HCT116 (cell line): ENCODE results near the gene RGS9BP. TPM values are rescaled to one million over a fixed set of nuclear protein-coding genes. Genes with fewer than 3 reads are reported as not detected.

ENCODE experiments used
- ATAC-seq: fragments of 200-7000 bp; cut with Tn5 transposase; 2 replicates; pipeline ENCODE4 v1.9.1; 2020; ENCODE audit warnings: mild to moderate bottlenecking, moderate library complexity
- BruUV-seq: library from RNA; stranded (reverse); fragments of 400-500 nt; replicated peaks from 2 replicates; lab custom pipeline; 2021; lab: Mats Ljungman, UMichigan
- CTCF ChIA-PET: fragments of 300-600 bp; sonication (Branson Sonifier 250); formaldehyde crosslinking; loops from one replicate; lab custom pipeline; 2021; ENCODE audit warnings: antibody characterized with exemption; lab: Charles Lee
- POLR2A ChIA-PET: fragments of 300-600, 350-600 bp; sonication (Branson Sonifier 250); formaldehyde crosslinking; loops from one replicate; lab custom pipeline; 2021; ENCODE audit warnings: antibody characterized with exemption; lab: Charles Lee
- RAD21 ChIA-PET, 2 experiments: fragments of 300-600 bp; sonication (Branson Sonifier 250); formaldehyde crosslinking; loops; one replicate each; lab custom pipeline; 2023; ENCODE audit warnings: low total read pairs in 2 of 2; ENCODE audit not compliant: uncharacterized antibody in 2 of 2, unreplicated experiment in 2 of 2, low non-redundant PET in 1 of 2; lab: Charles Lee
- DNase-seq: peaks from one replicate; pipeline ENCODE4 v3.0.0-alpha.2; 2010; ENCODE audit warnings: low read depth, low spot score
- H2AFZ ChIP-seq: fragments of 200-600 bp; shearing (Covaris generic), sonication (generic); 2 replicates; pipeline ENCODE4 v1.6.1; 2017; ENCODE audit warnings: low read depth, mixed run types, mixed read lengths, antibody characterized with exemption, low read length; ENCODE audit not compliant: poor library complexity, severe bottlenecking
- H3K27ac ChIP-seq: 2 replicates; pipeline ENCODE4 v1.5.1; 2012; ENCODE audit warnings: low read depth, low read length
- H3K27me3 ChIP-seq: fragments of 200-600 bp; sonication (generic); 2 replicates; pipeline ENCODE4 v1.6.1; 2016; ENCODE audit warnings: mixed run types, low read length, mixed read lengths; ENCODE audit not compliant: insufficient read depth
- H3K36me3 ChIP-seq, 2 experiments: fragments of 200-500 bp in 1 of 2; fragments of 200-600 bp in 1 of 2; sonication (Bioruptor generic) in 1 of 2; sonication (generic) in 1 of 2; 2 replicates each; pipeline versions ENCODE4 v1.5.1 to v1.6.1; 2014 to 2016; ENCODE audit warnings: low read length in 2 of 2, inconsistent platforms in 1 of 2, mixed read lengths in 1 of 2, mixed run types in 1 of 2; ENCODE audit not compliant: insufficient read depth in 2 of 2, control insufficient read depth in 1 of 2
- H3K4me1 ChIP-seq, 2 experiments: fragments of 200-600 bp in 1 of 2; sonication (generic) in 1 of 2; 2 replicates each; pipeline versions ENCODE4 v1.5.1 to v1.6.1; 2012 to 2017; ENCODE audit warnings: low read length in 2 of 2, inconsistent platforms in 1 of 2, mild to moderate bottlenecking in 1 of 2, mixed read lengths in 1 of 2, mixed run types in 1 of 2, moderate library complexity in 1 of 2; ENCODE audit not compliant: insufficient read depth in 2 of 2, control insufficient read depth in 1 of 2
- H3K4me2 ChIP-seq: fragments of 200-600 bp; sonication (generic); 2 replicates; pipeline ENCODE4 v1.6.1; 2017; ENCODE audit warnings: mixed run types, low read length, mixed read lengths
- H3K4me3 ChIP-seq, 2 experiments: fragments of 200-600 bp in 1 of 2; sonication (generic) in 1 of 2; replicated peaks in 1 of 2; 2 replicates each; pipeline ENCODE4 v1.5.1; 2011 to 2016; ENCODE audit warnings: low read length in 2 of 2, control low read depth in 1 of 2, low read depth in 1 of 2, mild to moderate bottlenecking in 1 of 2, mixed read lengths in 1 of 2, mixed run types in 1 of 2
- H3K79me2 ChIP-seq: fragments of 200-600 bp; sonication (generic); 2 replicates; pipeline ENCODE4 v1.6.1; 2017; ENCODE audit warnings: mild to moderate bottlenecking, mixed run types, low read length, moderate library complexity, mixed read lengths; ENCODE audit not compliant: insufficient read depth
- H3K9ac ChIP-seq: fragments of 200-600 bp; sonication (generic); 2 replicates; pipeline ENCODE4 v1.6.1; 2016; ENCODE audit warnings: low read length, mixed read lengths
- H3K9me2 ChIP-seq: fragments of 200-600 bp; sonication (generic), shearing (Covaris generic); 2 replicates; pipeline ENCODE4 v1.6.1; 2017; ENCODE audit warnings: mixed run types, mild to moderate bottlenecking, moderate library complexity; ENCODE audit not compliant: insufficient read depth
- H3K9me3 ChIP-seq, 2 experiments: fragments of 200-500 bp in 1 of 2; fragments of 200-600 bp in 1 of 2; sonication (Bioruptor generic) in 1 of 2; sonication (generic) in 1 of 2; 2 replicates each; pipeline ENCODE4 v1.6.1; 2014 to 2017; ENCODE audit warnings: low read length in 2 of 2, mixed read lengths in 2 of 2, inconsistent platforms in 1 of 2, low read depth in 1 of 2, mild to moderate bottlenecking in 1 of 2, mixed run types in 1 of 2, moderate library complexity in 1 of 2; ENCODE audit not compliant: control insufficient read depth in 1 of 2, insufficient read depth in 1 of 2
- H4K20me1 ChIP-seq: fragments of 200-600 bp; sonication (generic), shearing (Covaris generic); 2 replicates; pipeline ENCODE4 v1.6.1; 2017; ENCODE audit warnings: mixed run types, mild to moderate bottlenecking, moderate library complexity; ENCODE audit not compliant: insufficient read depth
- EGR1 ChIP-seq: IDR thresholded peaks from 2 replicates; pipeline ENCODE4 v1.6.1; 2012; ENCODE audit warnings: low read depth
- EZH2 ChIP-seq: fragments of 200-600 bp; sonication (generic); IDR thresholded peaks from 2 replicates; pipeline ENCODE4 v1.6.1; 2017; ENCODE audit warnings: antibody characterized with exemption, mixed run types
- EZH2phosphoT487 ChIP-seq: fragments of 200-600 bp; IDR thresholded peaks from 2 replicates; pipeline ENCODE4 v1.6.1; 2018; ENCODE audit warnings: antibody characterized with exemption, borderline replicate concordance
- FOSL1 ChIP-seq: IDR thresholded peaks from 2 replicates; pipeline ENCODE4 v1.6.1; 2012; ENCODE audit warnings: low read depth
- MAX ChIP-seq: IDR thresholded peaks from 2 replicates; pipeline ENCODE4 v1.6.1; 2012
- POLR2A ChIP-seq: IDR thresholded peaks from 2 replicates; pipeline ENCODE4 v1.7.0; 2011; ENCODE audit warnings: borderline replicate concordance; ENCODE audit not compliant: insufficient read depth, insufficient read length; ENCODE audit errors: extremely low read depth
- POLR2AphosphoS5 ChIP-seq: IDR thresholded peaks from 2 replicates; pipeline ENCODE4 v1.6.1; 2011; ENCODE audit warnings: mild to moderate bottlenecking, low read depth, low read length, moderate library complexity
- REST ChIP-seq: IDR thresholded peaks from 2 replicates; pipeline ENCODE4 v1.6.1; 2012; ENCODE audit warnings: low read depth
- SIN3A ChIP-seq: IDR thresholded peaks from 2 replicates; pipeline ENCODE4 v1.6.1; 2012; ENCODE audit warnings: low read depth
- ZFX ChIP-seq: fragments of 450-650 bp; IDR thresholded peaks from 2 replicates; pipeline ENCODE4 v1.6.1; 2017
- ZNF274 ChIP-seq: fragments of 200-500 bp; sonication (Bioruptor generic); IDR thresholded peaks from 2 replicates; pipeline ENCODE4 v1.6.1; 2014; ENCODE audit warnings: mild to moderate bottlenecking, low read depth, low read length, inconsistent platforms
- intact Hi-C: fragments of 100-400 bp; cut with micrococcal nuclease; formaldehyde crosslinking; loops from 2 replicates; pipeline ENCODE4 v1.10.0; 2022
- total RNA-seq: library from RNA; stranded (reverse); gene quantifications from one replicate; pipeline ENCODE4 v1.2.1, GENCODE V29; 2021; ENCODE audit not compliant: unreplicated experiment

The RGS9BP gene
- total RNA-seq, 1 experiment from 2014 or later: 0.54 TPM

DNA sequence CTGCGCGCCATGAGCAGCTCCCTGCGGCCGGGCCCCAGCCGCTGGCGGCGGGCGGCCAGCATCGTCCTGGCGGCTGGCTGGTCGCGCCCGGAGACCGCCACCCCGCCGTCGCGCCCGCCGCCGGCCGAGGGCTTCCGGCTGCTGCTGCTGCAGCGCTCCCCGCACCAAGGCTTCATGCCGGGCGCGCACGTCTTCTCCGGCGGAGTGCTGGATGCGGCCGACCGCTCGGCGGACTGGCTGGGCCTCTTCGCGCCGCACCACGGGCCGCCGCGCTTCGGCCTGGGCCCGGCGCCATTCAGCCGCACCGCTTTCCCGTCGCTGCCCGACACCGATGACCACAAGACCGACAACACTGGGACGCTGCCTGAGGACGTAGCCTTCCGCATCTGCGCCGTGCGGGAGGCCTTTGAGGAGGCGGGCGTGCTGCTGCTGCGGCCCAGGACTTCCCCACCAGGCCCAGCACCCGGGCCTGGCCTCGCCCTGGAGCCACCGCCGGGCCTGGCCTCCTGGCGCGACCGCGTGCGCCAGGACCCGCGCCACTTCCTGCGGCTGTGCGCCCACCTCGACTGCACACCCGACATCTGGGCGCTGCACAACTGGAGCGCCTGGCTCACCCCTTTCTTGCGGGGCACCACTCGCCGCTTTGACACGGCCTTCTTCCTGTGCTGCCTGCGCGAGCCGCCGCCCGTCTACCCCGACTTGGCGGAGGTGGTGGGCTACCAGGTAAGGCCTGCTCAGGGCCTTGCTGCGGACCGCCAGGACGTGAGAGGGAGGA lies 16.5 kb downstream of the RGS9BP start:
- CTCF ChIA-PET: interaction anchor here (1.2 kb wide), 1 partner anchor 427 kb away, joined by 3 read pairs; no protein-coding TSS in a partner anchor

DNA sequence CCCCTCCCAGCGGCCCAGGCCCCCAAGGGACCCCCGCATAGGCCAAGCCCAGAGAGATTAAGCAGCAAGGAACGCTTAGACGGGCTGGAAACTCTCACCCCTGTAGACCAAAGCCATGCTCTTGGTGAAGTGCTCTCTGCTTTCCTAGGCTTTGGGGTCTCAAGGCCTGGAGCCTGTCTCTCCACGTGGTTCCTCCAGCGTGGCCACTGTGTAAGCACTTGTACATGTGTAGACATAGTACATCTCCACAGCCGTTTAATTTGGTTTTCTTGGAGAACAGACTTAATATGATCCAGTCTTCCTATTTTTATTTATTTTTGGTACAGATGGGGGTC lies 17.0 kb downstream of the RGS9BP start:
- Histone ChIP-seq H2AFZ (no peak overlapping the region), H3K79me2 (peaks cover 58% of the 10 kb centered on the region), H3K4me3 (peak overlapping the region; percentile 69 to 79)
- intact Hi-C loops: loop anchor here (5.0 kb wide), 1 partner anchor 425 kb away; no protein-coding TSS in a partner anchor
- ATAC-seq: peak; percentile 6; the same call in 1 of the 2 replicates
- no peak for TF ChIP-seq REST
- TF ChIP-seq SIN3A: no peak
- no peak for TF ChIP-seq POLR2A
- TF ChIP-seq ZNF274: no peak
- TF ChIP-seq EZH2: no peak
- TF ChIP-seq FOSL1: no peak
- no peak for TF ChIP-seq EGR1
- TF ChIP-seq POLR2AphosphoS5: no peak
- TF ChIP-seq, all 23 proteins: peak for 0
- peak overlapping the region; percentile 92 for H3K9ac ChIP-seq
- H3K27me3 ChIP-seq: no peaks in the 10 kb centered on the region
- DNase-seq: no peak
- H3K36me3 ChIP-seq: peaks cover 4 to 22% of the 10 kb centered on the region in 2 experiments; a peak in 2 of 4 replicates
- peak overlapping the region; percentile 88 for H3K4me2 ChIP-seq
- ChIA-PET POLR2A (no interaction called here), CTCF (no interaction called here), RAD21 (no interaction called here)
- H3K9me2 ChIP-seq: no peaks in the 10 kb centered on the region
- peak overlapping the region; percentile 97 for H3K27ac ChIP-seq
- BruUV-seq: no TSS peak
- H4K20me1 ChIP-seq: no peaks in the 10 kb centered on the region
- peaks cover 12 to 36% of the 10 kb centered on the region in 2 experiments for H3K4me1 ChIP-seq
- no peaks in the 10 kb centered on the region for H3K9me3 ChIP-seq

More for the DNA sequence above, 16.5 kb downstream of the RGS9BP start:
- intact Hi-C loops: loop anchor here (2.0 to 5.0 kb wide), 2 partner anchors 281 to 425 kb away; partner anchors contain the start of gene FAAP24
- TF ChIP-seq EZH2phosphoT487 (no peak), MAX (peak; percentile 56), POLR2A (no peak), ZFX (peak; percentile 100), SIN3A (peak; percentile 13)
- H3K4me2 ChIP-seq: peak overlapping the region; percentile 88
- POLR2A ChIA-PET: interaction anchor here (1.1 to 1.4 kb wide), 4 partner anchors 15 to 280 kb away, joined by 3 to 4 read pairs (median 3); partner anchors contain the start of genes ANKRD27, CEP89 and FAAP24
- BruUV-seq: no TSS peak
- no peak overlapping the region for H2AFZ ChIP-seq
- H3K79me2 ChIP-seq: peaks cover 53% of the 10 kb centered on the region
- peak overlapping the region; percentile 69 to 79 for H3K4me3 ChIP-seq
- H3K9me3 ChIP-seq: no peaks in the 10 kb centered on the region
- no peaks in the 10 kb centered on the region for H3K27me3 ChIP-seq
- H3K9ac ChIP-seq: peak overlapping the region; percentile 92
- RAD21 ChIA-PET: no interaction called here
- DNase-seq (no peak), ATAC-seq (peak; percentile 60)
- H3K36me3 ChIP-seq: peaks cover 0 to 17% of the 10 kb centered on the region in 2 experiments; a peak in 2 of 4 replicates
- H3K9me2 ChIP-seq: no peaks in the 10 kb centered on the region
- no peaks in the 10 kb centered on the region for H4K20me1 ChIP-seq
- peaks cover 12 to 36% of the 10 kb centered on the region in 2 experiments for H3K4me1 ChIP-seq
- H3K27ac ChIP-seq: peak overlapping the region; percentile 97
